Activated CD4-positive, CD25-positive, alpha-beta regulatory T cell treated with anti-CD3 and anti-CD28 coated beads, Interleukin-2, amount 50 U/mL, for 24 hours (primary cell): Measurements from ENCODE around the gene SARS1.

Source experiments
- ATAC-seq, 2 donors: fragments of 150-1000 bp; cut with Tn5 transposase; one replicate each; pipeline ENCODE4 v1.10.0; 2021; ENCODE audit warnings: mild to moderate bottlenecking in 1 of 2, moderate library complexity in 1 of 2

SARS1 gene

GRCh38 chr1:109251277-109252166, 37.8 kb downstream of the SARS1 start:
- ATAC-seq, result no peak

DNA sequence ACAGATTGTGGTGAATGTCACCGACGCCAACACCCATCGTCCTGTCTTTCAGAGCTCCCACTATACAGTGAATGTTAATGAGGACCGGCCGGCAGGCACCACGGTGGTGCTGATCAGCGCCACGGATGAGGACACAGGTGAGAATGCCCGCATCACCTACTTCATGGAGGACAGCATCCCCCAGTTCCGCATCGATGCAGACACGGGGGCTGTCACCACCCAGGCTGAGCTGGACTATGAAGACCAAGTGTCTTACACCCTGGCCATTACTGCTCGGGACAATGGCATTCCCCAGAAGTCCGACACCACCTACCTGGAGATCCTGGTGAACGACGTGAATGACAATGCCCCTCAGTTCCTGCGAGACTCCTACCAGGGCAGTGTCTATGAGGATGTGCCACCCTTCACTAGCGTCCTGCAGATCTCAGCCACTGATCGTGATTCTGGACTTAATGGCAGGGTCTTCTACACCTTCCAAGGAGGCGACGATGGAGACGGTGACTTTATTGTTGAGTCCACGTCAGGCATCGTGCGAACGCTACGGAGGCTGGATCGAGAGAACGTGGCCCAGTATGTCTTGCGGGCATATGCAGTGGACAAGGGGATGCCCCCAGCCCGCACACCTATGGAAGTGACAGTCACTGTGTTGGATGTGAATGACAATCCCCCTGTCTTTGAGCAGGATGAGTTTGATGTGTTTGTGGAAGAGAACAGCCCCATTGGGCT, 38.6 kb downstream of the SARS1 start:
- no peak for ATAC-seq

- ATAC-seq, result no peak
Measured at GRCh38 chr1:109252893-109253802, 39.4 kb downstream of the SARS1 start.

DNA sequence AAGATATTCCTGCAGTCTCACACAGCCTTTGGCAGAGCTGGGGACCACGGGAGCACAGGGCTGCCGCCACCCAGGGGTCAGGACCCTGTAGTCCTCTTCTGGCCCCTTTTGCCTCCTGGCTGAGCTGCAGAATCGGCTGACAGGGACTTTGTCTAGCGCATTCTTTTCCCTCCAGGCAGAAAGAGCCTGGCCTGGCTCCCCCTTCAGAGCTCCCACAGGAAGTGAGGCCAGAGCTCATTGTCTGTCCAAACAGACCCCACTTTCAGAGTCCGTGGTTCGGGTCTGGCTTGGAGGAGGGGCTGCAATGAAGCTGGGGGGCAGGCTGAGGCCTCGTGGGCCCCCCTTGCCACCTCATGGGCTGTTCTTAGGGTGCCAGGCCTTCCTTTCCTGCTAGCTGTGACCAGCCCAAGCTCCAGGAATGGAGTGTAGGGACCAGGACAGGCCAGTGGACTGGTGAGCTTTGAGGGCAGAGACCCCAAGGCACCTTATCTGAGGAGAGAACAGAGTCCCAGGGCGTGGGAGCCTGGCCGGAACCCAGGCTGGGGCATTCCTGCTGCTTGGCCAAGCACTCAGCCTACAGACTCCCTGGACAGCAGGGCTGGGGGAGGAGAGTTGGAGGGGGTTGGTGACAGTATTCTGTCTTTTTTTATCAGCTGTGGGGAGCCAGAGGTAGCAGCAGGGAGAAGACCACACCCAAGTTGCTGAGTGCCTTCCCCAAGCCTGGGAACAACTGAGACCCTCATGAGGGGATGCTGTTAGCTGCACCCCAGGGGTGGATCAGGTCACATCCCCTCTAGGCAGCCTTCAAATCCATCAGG, 40.3 kb downstream of the SARS1 start:
- no peak for ATAC-seq

DNA sequence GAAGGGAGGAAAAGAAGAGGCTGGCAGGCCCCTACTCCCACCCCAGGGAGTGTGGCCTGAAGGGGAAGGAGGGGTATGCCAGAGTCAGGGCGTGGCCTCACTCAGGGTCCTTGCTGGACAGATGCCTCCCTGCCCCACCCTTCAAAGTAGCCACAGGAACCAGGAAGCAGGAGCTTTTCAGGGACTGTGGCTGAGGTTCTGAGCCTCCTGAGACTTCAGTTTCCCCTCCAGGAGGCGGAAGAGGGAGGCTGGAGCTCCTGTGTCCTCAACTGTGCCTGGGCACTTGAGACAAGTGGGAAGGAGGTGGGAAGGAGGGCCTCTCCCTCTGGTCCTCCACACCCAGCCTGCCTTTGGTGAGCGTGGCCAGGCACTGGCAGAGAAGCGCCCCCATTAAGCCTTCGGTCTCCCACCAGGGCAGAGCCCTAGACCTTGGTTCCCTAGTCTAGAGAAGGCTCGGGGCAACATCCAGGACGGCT, 40.9 kb downstream of the SARS1 start:
- ATAC-seq, result no peak

GRCh38 chr1:109255097-109255651, 41.5 kb downstream of the SARS1 start:
- no peak for ATAC-seq

- no peak for ATAC-seq
Measured at GRCh38 chr1:109255678-109256077, 42.0 kb downstream of the SARS1 start.

DNA sequence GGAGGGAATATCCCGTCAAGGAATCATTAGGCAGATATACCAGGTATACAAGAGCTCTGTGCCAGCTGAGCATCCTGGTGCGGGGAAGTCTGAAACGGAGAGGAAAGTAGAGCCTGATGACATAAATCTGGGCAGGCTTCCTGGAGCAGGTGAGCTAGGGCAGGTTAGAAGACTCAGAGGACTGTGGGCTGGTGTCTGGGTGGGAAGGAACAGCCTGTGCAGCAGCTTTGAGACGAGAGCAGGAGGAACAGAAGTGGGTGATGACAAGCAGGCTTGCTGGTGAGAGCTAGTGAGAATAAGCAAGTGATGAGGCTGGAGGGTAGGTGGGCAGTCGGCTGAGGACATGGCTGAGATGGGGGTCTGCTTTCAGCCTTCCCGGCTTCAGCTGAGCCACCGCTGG, 42.4 kb downstream of the SARS1 start:
- ATAC-seq, result no peak

DNA sequence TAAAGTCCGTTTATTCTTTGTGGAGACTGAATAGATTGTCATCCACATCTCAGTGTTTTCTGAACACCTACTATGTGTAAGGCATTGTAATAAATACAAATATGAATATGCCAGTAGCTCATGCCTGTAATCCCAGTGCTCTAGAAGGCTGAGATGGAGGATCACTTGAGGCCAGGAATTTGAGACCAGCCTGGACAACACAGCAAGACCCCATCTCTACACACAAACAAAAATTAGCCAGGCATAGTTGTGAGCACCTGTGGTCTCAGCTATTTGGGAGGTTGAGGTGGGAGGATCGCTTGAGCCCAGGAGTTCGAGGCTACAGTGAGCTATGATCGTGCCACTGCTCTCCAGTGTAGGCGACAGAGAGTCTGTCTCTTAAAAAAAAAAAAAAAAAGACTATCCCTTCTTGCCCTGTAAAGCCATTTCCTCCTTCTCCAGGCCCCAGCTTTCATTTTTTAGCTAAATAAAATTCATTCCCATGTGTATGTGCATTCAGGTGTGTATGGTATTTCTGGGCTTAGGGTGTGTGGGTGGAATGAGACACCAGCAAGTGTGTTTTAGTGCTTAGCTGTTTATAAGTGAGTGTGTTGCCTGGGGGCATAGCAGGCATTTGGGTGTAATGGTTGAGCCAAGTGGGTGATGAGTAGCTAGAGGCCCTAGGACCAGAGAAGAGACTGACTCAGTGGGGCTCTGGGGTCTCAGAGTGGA, 43.4 kb downstream of the SARS1 start:
- ATAC-seq, result no peak

- no peak for ATAC-seq
Measured at GRCh38 chr1:109257682-109258421, 44.1 kb downstream of the SARS1 start.

DNA sequence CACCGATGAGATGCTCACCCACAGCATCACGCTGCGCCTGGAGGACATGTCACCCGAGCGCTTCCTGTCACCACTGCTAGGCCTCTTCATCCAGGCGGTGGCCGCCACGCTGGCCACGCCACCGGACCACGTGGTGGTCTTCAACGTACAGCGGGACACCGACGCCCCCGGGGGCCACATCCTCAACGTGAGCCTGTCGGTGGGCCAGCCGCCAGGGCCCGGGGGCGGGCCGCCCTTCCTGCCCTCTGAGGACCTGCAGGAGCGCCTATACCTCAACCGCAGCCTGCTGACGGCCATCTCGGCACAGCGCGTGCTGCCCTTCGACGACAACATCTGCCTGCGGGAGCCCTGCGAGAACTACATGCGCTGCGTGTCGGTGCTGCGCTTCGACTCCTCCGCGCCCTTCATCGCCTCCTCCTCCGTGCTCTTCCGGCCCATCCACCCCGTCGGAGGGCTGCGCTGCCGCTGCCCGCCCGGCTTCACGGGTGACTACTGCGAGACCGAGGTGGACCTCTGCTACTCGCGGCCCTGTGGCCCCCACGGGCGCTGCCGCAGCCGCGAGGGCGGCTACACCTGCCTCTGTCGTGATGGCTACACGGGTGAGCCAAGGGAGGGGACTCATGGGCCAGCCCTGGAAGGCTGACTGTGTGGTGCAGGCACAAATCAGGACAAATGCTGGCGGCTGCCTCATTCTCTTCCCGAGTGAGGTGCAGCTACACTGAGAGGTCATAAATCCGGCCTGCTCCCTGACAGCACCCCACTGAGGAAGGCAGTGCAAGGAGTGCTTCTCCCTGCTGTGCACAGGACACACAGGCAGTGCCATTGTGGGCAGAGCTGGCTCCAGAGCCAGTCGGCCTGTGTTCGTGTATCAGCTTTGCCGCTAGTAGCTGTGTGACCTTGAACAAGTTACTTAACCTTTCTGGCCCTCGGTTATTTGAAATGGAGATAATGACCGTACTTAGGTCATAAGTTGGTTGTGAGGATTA, 45.1 kb downstream of the SARS1 start:
- no peak for ATAC-seq

- no peak for ATAC-seq
Measured at GRCh38 chr1:109259674-109260557, 46.2 kb downstream of the SARS1 start.

DNA sequence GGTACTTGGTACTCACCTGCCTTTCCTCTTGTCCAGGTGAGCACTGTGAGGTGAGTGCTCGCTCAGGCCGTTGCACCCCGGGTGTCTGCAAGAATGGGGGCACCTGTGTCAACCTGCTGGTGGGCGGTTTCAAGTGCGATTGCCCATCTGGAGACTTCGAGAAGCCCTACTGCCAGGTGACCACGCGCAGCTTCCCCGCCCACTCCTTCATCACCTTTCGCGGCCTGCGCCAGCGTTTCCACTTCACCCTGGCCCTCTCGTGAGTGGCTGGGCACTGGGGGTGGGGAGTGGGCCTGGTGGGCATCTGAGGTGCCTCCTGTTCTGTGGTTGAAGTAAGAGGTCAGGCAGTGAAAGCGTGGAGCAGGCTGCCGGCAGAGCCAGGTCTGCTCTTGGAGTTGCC, 47.3 kb downstream of the SARS1 start:
- no peak for ATAC-seq

GRCh38 chr1:109261578-109261977, 47.9 kb downstream of the SARS1 start:
- ATAC-seq, result no peak

DNA sequence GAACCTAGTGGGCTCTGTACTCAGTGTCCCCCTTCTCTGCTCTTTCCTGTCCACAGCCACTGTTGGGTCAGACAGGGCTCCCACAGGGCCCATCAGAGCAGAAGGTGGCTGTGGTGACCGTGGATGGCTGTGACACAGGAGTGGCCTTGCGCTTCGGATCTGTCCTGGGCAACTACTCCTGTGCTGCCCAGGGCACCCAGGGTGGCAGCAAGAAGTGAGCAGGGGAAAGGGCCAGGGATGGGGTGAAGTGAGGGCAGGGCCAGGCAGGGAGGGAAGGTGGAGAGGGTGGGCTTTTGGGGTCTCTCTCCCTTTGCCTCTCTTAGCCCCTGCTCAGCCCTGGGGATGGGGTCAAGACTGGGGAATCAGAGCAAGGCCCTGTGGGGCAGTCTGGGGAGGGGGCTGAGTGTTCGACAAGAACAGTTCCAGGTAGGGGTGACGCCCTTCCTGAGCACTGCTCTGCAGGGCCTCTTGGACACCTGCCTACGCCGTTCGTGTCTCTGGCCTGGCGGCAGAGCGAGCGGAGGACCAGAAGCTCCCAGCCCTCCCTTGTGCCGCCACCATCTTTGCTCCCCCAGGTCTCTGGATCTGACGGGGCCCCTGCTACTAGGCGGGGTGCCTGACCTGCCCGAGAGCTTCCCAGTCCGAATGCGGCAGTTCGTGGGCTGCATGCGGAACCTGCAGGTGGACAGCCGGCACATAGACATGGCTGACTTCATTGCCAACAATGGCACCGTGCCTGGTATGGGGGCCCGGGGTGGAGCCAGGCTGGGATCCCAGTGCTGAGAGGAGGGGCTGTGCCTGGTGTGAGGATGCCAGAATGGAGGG, 48.7 kb downstream of the SARS1 start:
- no peak for ATAC-seq

GRCh38 chr1:109263234-109263596, 49.5 kb downstream of the SARS1 start:
- ATAC-seq, result peak; percentile 4 to 22
